Stimulated activated CD4-positive, alpha-beta T cell treated with anti-CD3 and anti-CD28 coated beads, Interleukin-1b, Interleukin-23, amount 100 ng/mL, for 24 hours (primary cell): ENCODE results near the gene PLCG2.

Experiments used
- DNase-seq, 4 experiments: peaks; one replicate each; pipeline ENCODE4 v3.0.0-alpha.2; 2020; ENCODE audit warnings: low read depth in 4 of 4, low spot score in 1 of 4

The PLCG2 gene

GRCh38 chr16:81814751-81815428, 35.8 kb downstream of the PLCG2 start:
- DNase-seq = no peak

DNA sequence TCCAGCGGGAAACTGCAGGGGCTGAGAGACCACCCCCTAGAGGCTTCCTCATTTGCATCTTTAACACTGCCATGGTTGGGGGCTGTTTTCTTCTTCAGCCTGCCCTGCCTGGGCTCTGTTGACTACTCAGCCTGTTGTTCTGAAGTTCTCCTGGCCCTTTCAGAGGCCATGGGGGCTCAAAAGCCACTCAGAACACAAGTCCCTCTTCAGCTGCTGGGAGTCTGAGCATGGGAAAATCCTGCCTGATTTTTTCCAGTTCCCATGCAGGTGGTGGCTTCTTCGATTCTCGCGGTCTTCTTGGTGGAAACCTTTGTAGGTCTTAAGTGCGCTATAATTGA, 36.3 kb downstream of the PLCG2 start:
- no peak for DNase-seq

GRCh38 chr16:81816351-81816750, 37.3 kb downstream of the PLCG2 start:
- DNase-seq = no peak

DNA sequence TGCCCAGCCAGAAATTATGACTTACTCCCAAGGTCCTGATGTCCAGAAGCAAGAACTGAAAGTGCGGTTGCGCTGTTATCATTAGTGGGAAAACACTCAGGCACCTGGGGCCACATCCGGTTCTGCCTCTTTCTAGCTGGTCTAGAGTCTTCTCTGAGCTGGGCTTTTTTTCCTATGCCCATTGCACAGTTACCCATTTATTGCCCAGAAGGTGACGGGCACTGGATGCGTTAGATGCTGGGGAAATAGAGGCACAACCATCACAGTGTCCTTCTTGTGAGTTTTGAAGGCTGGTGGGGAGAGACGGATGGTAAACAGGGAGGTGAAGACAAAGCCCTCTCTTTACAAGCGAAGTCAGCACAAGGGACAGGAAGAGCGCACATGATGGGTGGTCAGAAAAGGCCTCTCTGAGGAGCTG, 37.7 kb downstream of the PLCG2 start:
- no peak for DNase-seq

DNA sequence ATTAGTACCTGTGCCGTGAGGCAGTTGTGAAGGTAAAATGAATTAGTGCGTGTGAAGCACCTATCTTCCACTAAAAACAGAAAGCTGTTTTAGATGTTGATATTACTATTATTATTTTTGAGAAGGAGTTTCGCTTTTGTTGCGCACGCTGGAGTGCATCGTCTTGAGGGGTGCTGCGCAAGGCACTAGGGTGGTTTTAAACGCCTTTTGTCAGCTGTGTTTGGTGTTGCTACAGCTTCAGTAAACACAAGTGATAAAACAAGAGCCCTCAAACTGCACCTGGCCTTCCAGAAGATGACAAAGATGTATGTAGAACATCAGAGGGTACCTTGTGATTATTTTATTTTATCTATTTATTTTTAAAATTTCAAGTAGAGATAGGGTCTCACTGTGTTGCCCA, 38.2 kb downstream of the PLCG2 start:
- no peak for DNase-seq

- DNase-seq = no peak
Measured at GRCh38 chr16:81817789-81818567, 38.9 kb downstream of the PLCG2 start.

GRCh38 chr16:81818568-81818896, 39.4 kb downstream of the PLCG2 start:
- no peak for DNase-seq

DNA sequence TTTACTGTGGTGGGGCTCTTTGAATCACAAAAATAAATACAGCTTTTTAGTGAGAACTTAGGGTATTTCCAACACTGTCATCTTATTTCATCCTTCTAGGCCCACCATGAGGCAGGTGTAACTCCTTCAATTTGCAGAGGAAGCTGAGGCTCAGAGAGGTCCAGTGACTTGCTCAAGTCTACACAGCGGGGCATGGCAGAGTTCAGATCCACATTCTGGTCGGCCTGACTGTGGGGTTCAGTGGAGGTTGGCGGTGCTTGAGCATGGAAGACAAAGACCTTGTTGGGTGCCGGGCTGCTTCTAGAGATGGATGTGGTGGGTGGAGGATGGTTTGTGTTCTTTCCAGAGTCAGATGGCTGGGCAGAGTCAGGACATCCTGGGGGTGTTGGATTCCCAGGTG, 39.8 kb downstream of the PLCG2 start:
- no peak for DNase-seq

- no peak for DNase-seq
Measured at GRCh38 chr16:81821436-81822128, 42.5 kb downstream of the PLCG2 start.

GRCh38 chr16:81823111-81823510, 44.0 kb downstream of the PLCG2 start:
- no peak for DNase-seq

GRCh38 chr16:81823734-81824133, 44.6 kb downstream of the PLCG2 start:
- DNase-seq = no peak

DNA sequence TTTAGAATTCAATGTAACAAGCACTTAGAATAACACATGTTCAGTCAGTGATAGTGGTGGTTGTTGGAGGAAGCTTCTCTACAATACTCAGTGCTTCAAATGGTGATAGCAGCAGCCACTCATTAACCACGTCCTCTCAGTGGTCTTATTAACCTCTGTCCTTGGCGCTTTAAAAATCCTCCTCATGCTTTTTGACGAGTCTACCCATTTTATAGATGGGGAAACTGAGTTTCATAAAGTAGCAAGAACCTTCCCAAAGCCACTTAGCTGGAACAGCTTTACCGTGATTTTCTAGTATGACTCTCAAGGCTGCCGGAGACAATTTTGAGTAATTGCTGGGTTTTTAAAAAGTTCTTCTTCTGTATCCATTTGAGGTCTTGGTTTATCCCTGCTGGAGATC, 47.4 kb downstream of the PLCG2 start:
- no peak for DNase-seq

- no peak for DNase-seq
Measured at GRCh38 chr16:81830845-81831540, 51.9 kb downstream of the PLCG2 start.

DNA sequence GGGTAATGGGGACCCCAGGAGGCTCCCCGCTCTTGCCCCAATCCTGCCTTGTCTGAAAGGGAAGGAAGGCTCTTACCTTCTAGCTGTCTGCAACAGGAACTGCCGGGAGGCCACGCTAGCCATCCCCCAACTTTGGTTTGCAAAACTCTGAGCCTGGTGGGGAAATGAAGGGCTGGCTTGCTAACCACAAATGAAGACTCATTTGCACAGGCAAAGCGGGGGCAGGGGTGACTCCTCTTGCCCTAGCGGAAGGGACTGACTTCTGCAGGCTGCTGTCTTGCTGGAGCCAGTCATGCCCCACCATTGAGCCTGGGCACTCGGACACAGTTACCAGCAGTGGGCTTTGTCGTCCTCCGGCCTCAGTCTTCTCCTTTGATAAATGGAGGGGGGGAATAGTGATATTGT, 52.6 kb downstream of the PLCG2 start:
- DNase-seq = peak in 2 of 4 experiments; percentile 2 to 4

DNA sequence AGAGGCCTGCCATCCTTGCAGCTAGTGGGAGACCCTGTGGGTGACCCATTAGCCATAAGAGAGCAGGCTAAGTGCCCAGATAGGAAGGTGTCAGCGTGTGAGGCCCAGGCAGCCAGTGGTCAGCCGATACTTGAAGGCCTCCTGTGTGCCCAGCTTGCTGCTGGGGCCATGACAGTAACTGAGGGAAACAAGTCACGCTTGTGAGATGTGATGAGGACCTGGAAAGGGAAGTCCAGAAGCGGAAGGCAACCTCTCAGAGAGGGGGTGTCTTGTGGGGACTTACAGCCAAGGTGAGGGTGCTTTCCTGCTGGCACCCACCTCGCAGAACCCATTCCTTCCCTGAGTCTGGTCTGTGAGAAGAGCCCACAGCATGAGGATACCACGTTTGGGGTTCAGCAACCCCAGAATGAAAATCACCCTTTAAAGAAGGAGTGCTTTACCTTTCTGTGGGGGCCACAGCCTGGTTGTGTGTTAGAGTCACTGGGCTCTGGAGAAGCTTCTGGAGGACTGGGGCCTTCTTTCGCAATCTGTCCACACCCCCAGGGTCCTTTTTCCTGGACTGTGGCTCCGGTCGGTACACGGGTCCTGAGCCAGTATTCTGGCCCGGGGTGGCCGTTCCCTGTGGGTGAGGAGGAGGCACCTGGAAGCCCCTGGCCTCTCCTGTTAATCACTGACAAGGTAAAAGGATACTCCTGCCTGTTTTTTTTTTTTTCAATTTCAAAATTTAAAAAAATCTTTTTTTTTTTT, 53.9 kb downstream of the PLCG2 start:
- DNase-seq = no peak

- DNase-seq = no peak
Measured at GRCh38 chr16:81833751-81834150, 54.7 kb downstream of the PLCG2 start.

GRCh38 chr16:81834868-81835267, 55.8 kb downstream of the PLCG2 start:
- DNase-seq = no peak

DNA sequence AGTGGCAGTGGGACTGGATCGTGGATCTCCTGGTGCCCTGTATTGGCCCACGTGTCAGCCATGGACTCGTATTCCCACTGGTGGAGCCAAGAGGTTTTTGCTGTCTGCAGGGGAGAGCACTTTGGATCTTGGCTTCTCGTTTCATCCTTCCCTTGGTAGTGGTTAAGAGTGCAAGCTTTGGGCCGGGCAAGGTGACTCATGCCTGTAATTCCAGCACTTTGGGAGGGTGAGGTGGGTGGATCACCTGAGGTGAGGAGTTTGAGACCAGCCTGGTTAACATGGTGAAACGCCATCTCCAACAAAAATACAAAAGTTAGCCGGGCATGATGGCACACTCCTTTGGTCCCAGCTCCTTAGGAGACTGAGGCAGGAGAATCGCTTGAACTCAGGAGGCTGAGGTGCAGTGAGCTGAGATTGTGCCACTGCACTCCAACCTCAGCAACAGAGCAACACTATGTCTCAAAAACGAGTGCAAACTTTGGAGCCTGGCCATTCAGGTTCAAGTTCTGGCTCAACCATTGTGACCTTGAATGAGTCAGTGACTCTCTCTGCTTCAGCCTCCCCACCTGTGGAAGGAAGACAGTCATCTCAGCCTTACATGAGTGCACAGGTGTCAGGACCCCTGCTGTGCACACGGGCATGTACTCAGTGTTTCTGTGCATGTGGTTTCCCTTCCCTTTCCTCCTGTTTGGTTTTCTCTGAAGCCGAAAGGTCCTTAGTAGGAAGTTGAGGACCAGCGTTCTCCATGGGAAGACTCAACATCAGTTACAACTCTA, 57.4 kb downstream of the PLCG2 start:
- no peak for DNase-seq

- DNase-seq = no peak
Measured at GRCh38 chr16:81837312-81837751, 58.2 kb downstream of the PLCG2 start.

DNA sequence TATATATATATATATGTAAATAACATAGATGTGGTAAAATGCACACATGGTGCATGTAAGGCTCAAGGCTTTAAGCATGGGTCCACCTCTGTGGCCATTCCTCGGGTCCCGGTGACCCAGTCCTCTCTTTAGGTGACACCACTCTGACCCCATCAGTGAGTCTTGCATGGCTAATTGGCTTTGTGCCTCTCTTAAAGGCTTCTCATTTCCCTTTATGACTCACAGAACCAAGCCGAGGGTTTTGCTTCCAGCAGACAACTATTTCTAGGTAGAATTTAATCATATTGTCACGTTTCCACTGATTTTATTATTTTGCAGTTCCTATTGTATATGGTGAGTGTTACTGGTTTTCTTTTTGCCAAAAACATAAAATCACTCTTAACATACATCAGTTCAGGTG, 59.7 kb downstream of the PLCG2 start:
- no peak for DNase-seq
